Spleen (tissue), 7 donors: ENCODE measurements around the gene CCDC47.

Experiments used
- POLR2A ChIP-seq, 3 donors: fragments of 450-650 bp; IDR thresholded peaks; one replicate each; pipeline ENCODE4 v1.5.1; 2017; ENCODE audit warnings: antibody characterized with exemption in 3 of 3, mild to moderate bottlenecking in 1 of 3
- POLR2AphosphoS5 ChIP-seq, 3 donors: sonication (generic); formaldehyde crosslinking; IDR thresholded peaks; one replicate each; pipeline ENCODE4 v1.5.1; 2017; ENCODE audit warnings: antibody characterized with exemption in 3 of 3
- TF ChIP-seq, protein P1 (sequence below), 11 experiments: fragments of 200-600 bp in 7 of 11; fragments of 450-650 bp in 4 of 11; sonication (generic) in 4 of 11; IDR thresholded peaks in 8 of 11; conservative IDR thresholded peaks in 3 of 11; 1 replicate in 7 of 11; 2 replicates in 4 of 11; pipeline versions ENCODE4 v1.4.0 to v1.8.0; 2016 to 2021; ENCODE audit warnings: antibody characterized with exemption in 11 of 11, inconsistent platforms in 4 of 11, mild to moderate bottlenecking in 1 of 11
- donor health status: DM: no; HTN: no; CAD: no; lungs with moderate emphysema.
- donor health status: DM: no; HTN: no; CAD: no.
- donor health status: DM: no; HTN: no; CAD: no.

DNA sequence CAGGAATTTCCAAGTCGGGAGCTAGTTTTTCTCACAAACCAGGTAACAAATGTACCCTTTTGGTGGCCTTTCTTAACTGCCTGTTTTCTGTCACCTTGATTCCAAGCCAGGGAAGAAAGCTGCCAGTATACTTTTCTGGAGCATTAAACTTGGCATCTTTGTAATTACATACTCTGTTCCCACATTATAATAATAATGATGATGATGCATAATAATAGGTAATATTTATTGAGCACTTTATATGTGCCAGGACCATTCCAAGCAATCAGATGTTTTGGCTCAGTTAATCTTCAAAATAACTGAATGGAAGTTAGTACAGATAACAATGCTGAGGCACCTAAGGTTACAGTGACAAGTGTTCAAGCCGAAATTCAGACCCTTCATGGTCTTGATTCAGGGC lies 42.7 kb upstream of the CCDC47 start:
- TF ChIP-seq POLR2A (IDR thresholded peaks at IDR 0.05) (no peak), POLR2AphosphoS5 (IDR thresholded peaks at IDR 0.05) (no peak)
- TF ChIP-seq, protein P1, sequence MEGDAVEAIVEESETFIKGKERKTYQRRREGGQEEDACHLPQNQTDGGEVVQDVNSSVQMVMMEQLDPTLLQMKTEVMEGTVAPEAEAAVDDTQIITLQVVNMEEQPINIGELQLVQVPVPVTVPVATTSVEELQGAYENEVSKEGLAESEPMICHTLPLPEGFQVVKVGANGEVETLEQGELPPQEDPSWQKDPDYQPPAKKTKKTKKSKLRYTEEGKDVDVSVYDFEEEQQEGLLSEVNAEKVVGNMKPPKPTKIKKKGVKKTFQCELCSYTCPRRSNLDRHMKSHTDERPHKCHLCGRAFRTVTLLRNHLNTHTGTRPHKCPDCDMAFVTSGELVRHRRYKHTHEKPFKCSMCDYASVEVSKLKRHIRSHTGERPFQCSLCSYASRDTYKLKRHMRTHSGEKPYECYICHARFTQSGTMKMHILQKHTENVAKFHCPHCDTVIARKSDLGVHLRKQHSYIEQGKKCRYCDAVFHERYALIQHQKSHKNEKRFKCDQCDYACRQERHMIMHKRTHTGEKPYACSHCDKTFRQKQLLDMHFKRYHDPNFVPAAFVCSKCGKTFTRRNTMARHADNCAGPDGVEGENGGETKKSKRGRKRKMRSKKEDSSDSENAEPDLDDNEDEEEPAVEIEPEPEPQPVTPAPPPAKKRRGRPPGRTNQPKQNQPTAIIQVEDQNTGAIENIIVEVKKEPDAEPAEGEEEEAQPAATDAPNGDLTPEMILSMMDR (IDR thresholded peaks at IDR 0.05 in 8 of 11, conservative IDR thresholded peaks at IDR 0.05 in 3 of 11) = no peak
